Body of pancreas (tissue), 4 donors: Measurements from ENCODE around the gene SLC16A8. TPM values are rescaled to one million over a fixed set of nuclear protein-coding genes. Genes with fewer than 3 reads are reported as not detected.
"Not testable (repeated sequence)": the region's sequence is repeated elsewhere in the genome, so short reads cannot be mapped to it uniquely, and the experiment has no call there.

Source experiments
- ATAC-seq: fragments of 150-250 bp; one replicate; pipeline ENCODE4 v1.9.1; 2016
- DNase-seq, 4 donors: peaks; one replicate each; pipeline ENCODE4 v3.0.0-alpha.2; 2019
- H3K27ac ChIP-seq, 4 donors: fragments of 200-600 bp; sonication (generic); 1 replicate in 3 of 4; 2 replicates in 1 of 4; pipeline versions ENCODE4 v1.5.1 to v1.6.1; 2016 to 2019; ENCODE audit warnings: mild to moderate bottlenecking in 1 of 4, mixed read lengths in 1 of 4, moderate library complexity in 1 of 4
- H3K27me3 ChIP-seq, 2 donors: fragments of 200-600 bp; sonication (generic); one replicate each; pipeline ENCODE4 v1.6.0; 2016; ENCODE audit warnings: mild to moderate bottlenecking in 1 of 2
- H3K36me3 ChIP-seq, 2 donors: fragments of 200-600 bp; sonication (generic); replicated peaks in 1 of 2; 2 replicates each; pipeline ENCODE4 v1.5.1; 2016; ENCODE audit warnings: low read depth in 2 of 2; ENCODE audit not compliant: insufficient read depth in 1 of 2
- H3K4me1 ChIP-seq: fragments of 200-600 bp; sonication (generic); one replicate; pipeline ENCODE4 v1.6.0; 2016
- H3K4me3 ChIP-seq, 2 donors: fragments of 200-600 bp; sonication (generic); 1 replicate in 1 of 2; 2 replicates in 1 of 2; pipeline ENCODE4 v1.5.1; 2016 to 2019
- H3K9me3 ChIP-seq, 3 donors: fragments of 200-600 bp; sonication (generic); 1 replicate in 2 of 3; 2 replicates in 1 of 3; pipeline ENCODE4 v1.5.1; 2016
- POLR2A ChIP-seq, 3 donors: fragments of 450-650 bp; IDR thresholded peaks; one replicate each; pipeline ENCODE4 v1.6.1; 2016; ENCODE audit warnings: antibody characterized with exemption in 3 of 3, mild to moderate bottlenecking in 2 of 3
- WGBS, 2 donors: methylation state at CpG; one replicate each; pipeline ENCODE4 v1.1.5; 2017; 5-methylcytosine and 5-hydroxymethylcytosine counted together
- intact Hi-C: fragments of 100-400 bp; cut with DNase I; formaldehyde crosslinking; loops from one replicate; pipeline ENCODE4 v1.15.1; 2023
- total RNA-seq, 2 donors: library from RNA; depleted of rRNA; stranded (reverse); fragments of >200 nt; gene quantifications; one replicate each; pipeline ENCODE4 v1.1.0, GENCODE V29; 2016
- TF ChIP-seq, protein P1 (sequence below), 7 experiments: fragments of 450-650 bp in 4 of 7; fragments of 200-600 bp in 3 of 7; sonication (generic) in 3 of 7; IDR thresholded peaks; one replicate each; pipeline ENCODE4 v1.5.1; 2016 to 2019; ENCODE audit warnings: antibody characterized with exemption in 7 of 7

Gene SLC16A8
- total RNA-seq, 2 donors from 2014 or later: not detected

DNA sequence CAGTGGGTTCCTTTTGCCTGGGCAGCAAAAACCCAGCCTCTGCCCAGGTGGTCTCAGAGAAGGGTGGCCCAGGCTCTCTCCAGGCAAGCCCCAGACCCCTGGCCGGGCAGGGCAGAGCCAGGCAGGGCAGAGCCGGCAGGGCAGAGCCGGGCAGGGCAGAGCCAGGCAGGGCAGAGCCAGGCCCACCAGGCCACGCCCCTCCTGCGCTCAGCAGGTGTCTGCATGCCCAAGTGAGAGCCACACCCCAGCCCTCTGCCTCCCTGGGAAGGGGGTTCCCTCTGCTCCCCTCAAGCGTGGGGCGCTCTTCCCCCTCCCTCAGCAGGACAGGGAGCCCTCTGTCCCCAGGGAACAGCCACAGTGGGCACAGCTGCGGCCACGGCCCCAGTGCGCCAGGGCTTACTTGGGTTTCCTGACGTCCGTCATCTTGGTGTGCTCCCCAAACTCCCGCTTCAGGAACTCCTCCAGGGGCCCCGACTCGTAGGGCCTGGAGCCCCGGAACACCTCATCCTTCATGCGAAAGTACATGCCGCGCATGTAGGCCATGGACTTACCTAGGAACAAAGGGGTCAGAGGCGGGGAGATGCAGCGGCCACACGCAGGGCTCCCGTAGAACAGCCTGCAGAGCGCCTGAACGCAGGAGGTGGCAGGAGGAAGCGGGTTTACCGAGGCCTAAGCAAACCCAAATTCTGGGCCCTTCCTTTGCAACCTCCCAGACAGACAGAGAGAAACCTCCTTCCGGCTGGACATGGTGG, 36.6 kb upstream of the SLC16A8 start:
- H3K9me3 ChIP-seq: no peaks in the 10 kb centered on the region
- no peaks in the 10 kb centered on the region for H3K27me3 ChIP-seq
- intact Hi-C loops: no loop called here
- ATAC-seq: no peak
- no peaks in the 10 kb centered on the region for H3K4me1 ChIP-seq
- TF ChIP-seq, protein P1, sequence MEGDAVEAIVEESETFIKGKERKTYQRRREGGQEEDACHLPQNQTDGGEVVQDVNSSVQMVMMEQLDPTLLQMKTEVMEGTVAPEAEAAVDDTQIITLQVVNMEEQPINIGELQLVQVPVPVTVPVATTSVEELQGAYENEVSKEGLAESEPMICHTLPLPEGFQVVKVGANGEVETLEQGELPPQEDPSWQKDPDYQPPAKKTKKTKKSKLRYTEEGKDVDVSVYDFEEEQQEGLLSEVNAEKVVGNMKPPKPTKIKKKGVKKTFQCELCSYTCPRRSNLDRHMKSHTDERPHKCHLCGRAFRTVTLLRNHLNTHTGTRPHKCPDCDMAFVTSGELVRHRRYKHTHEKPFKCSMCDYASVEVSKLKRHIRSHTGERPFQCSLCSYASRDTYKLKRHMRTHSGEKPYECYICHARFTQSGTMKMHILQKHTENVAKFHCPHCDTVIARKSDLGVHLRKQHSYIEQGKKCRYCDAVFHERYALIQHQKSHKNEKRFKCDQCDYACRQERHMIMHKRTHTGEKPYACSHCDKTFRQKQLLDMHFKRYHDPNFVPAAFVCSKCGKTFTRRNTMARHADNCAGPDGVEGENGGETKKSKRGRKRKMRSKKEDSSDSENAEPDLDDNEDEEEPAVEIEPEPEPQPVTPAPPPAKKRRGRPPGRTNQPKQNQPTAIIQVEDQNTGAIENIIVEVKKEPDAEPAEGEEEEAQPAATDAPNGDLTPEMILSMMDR (IDR thresholded peaks at IDR 0.05): no peak
- TF ChIP-seq POLR2A (IDR thresholded peaks at IDR 0.05): no peak
- no peaks in the 10 kb centered on the region for H3K36me3 ChIP-seq
- no peak overlapping the region for H3K4me3 ChIP-seq
- WGBS, 2 donors: 88 to 91% methylated on average over 13 to 28 of the region's 28 CpGs
- H3K27ac ChIP-seq: no peak overlapping the region
- no peak for DNase-seq

DNA sequence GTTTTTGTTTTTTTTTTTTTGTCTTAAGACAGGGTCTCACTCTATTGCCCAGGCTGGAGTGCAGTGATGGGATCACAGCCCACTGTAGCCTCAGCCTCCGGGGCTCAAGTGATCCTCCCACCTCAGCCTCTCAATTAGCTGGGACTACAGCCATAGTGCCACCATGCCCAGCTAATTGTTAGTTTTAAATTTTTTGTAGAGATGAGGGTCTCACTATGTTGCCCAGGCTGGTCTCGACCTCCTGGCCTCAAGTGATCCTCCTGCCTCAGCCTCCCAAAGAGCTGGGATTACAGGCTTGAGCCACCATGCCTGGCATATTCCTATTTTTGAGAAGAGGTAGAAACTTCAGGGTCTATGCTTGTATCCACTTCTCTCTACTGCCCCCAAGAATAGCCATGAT, 34.8 kb upstream of the SLC16A8 start:
- DNase-seq, H3K4me3 ChIP-seq, ATAC-seq, H3K36me3 ChIP-seq, H3K9me3 ChIP-seq, H3K27me3 ChIP-seq, H3K27ac ChIP-seq, H3K4me1 ChIP-seq, intact Hi-C loops: not testable (repeated sequence)
- 91 to 96% methylated on average over 2 of the region's 2 CpGs for WGBS, 2 donors

DNA sequence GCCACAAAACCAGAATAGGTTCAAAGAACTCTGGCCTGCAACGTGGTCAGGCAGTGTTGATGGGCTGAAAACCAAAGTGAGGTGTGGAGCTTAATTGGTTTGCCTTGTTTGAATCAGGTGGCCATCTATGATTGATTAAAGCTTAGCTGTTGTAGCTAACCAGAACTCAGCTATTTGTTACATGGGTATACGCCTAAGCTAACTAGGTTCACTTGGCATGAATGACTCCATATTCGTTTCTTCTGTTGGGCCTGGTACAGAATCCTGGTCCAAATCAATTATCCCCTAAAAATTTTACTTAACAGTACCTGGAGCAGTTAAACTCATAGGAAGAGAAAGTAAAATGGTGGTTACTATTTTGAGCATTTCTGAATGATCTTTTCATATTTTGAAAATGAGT, 34.2 kb upstream of the SLC16A8 start:
- TF ChIP-seq, protein P1 (IDR thresholded peaks at IDR 0.05): no peak
- no peak for TF ChIP-seq POLR2A (IDR thresholded peaks at IDR 0.05)
- Histone ChIP-seq H3K36me3 (no peaks in the 10 kb centered on the region), H3K27me3 (no peaks in the 10 kb centered on the region), H3K4me1 (peaks cover 7% of the 10 kb centered on the region), H3K9me3 (no peaks in the 10 kb centered on the region), H3K4me3 (no peak overlapping the region), H3K27ac (no peak overlapping the region)
- ATAC-seq: no peak
- 82 to 91% methylated on average over 3 of the region's 3 CpGs for WGBS, 2 donors
- DNase-seq: no peak
- intact Hi-C loops: no loop called here

DNA sequence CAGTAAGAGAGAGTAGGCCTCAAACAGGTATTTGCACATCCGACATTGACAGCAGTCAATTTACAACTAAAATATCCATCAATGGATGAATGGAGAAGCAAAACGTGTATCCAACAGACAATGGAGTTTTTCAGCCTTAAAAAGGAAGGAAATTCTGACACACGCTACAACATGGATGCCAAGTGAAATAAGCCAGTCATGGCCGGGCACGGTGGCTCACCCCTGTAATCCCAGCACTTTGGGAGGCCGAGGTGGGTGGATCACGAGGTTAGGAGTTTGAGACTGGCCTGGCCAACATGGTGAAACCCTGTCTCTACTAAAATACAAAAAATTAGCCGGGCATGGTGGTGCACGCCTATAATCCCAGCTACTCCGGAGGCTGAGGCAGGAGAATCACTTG, 33.6 kb upstream of the SLC16A8 start:
- H3K4me3 ChIP-seq, H3K4me1 ChIP-seq, H3K36me3 ChIP-seq, H3K27me3 ChIP-seq, H3K27ac ChIP-seq, intact Hi-C loops, H3K9me3 ChIP-seq, DNase-seq, ATAC-seq: not testable (repeated sequence)
- WGBS, 2 donors: 89 to 93% methylated on average over 10 of the region's 10 CpGs

GRCh38 chr22:38115423-38116205, 31.6 kb upstream of the SLC16A8 start:
- no peak for ATAC-seq
- no peak overlapping the region for H3K4me3 ChIP-seq
- WGBS, 2 donors: 96% methylated on average over 31 of the region's 31 CpGs; no CpG with 5 or more reads in 1 of the 2 donors
- no peaks in the 10 kb centered on the region for H3K27me3 ChIP-seq
- DNase-seq: no peak
- intact Hi-C loops: no loop called here
- H3K36me3 ChIP-seq: no peaks in the 10 kb centered on the region
- H3K9me3 ChIP-seq: no peaks in the 10 kb centered on the region
- TF ChIP-seq, protein P1 (IDR thresholded peaks at IDR 0.05): no peak
- no peak for TF ChIP-seq POLR2A (IDR thresholded peaks at IDR 0.05)
- peaks cover 7% of the 10 kb centered on the region for H3K4me1 ChIP-seq
- H3K27ac ChIP-seq: no peak overlapping the region
